ENCODE measurements around the gene ZNF75A. TPM values are rescaled to one million over a fixed set of nuclear protein-coding genes. Genes with fewer than 3 reads are reported as not detected.

The ZNF75A gene
- total RNA-seq, 1 donor from 2014 or later, result 27.0 TPM

- H3K36me3 Mint-ChIP-seq (ENCODE audit: low read depth, unreplicated experiment), result peaks cover 90% of the 10 kb centered on the region
- H3K27me3 Mint-ChIP-seq (ENCODE audit: unreplicated experiment), result peaks cover 8% of the 10 kb centered on the region
- DNase-seq (ENCODE audit: low spot score), result no peak
- H3K27ac Mint-ChIP-seq (ENCODE audit: unreplicated experiment), result no peak overlapping the region
- H3K9me3 Mint-ChIP-seq (ENCODE audit: unreplicated experiment), result peaks cover 49% of the 10 kb centered on the region
- no peaks in the 10 kb centered on the region for H3K4me1 Mint-ChIP-seq (ENCODE audit: unreplicated experiment)
- TF ChIP-seq, protein P1, sequence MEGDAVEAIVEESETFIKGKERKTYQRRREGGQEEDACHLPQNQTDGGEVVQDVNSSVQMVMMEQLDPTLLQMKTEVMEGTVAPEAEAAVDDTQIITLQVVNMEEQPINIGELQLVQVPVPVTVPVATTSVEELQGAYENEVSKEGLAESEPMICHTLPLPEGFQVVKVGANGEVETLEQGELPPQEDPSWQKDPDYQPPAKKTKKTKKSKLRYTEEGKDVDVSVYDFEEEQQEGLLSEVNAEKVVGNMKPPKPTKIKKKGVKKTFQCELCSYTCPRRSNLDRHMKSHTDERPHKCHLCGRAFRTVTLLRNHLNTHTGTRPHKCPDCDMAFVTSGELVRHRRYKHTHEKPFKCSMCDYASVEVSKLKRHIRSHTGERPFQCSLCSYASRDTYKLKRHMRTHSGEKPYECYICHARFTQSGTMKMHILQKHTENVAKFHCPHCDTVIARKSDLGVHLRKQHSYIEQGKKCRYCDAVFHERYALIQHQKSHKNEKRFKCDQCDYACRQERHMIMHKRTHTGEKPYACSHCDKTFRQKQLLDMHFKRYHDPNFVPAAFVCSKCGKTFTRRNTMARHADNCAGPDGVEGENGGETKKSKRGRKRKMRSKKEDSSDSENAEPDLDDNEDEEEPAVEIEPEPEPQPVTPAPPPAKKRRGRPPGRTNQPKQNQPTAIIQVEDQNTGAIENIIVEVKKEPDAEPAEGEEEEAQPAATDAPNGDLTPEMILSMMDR (IDR thresholded peaks at IDR 0.05; ENCODE audit: unreplicated experiment), result no peak
- peak overlapping the region; percentile 56 for H3K4me3 Mint-ChIP-seq (ENCODE audit: unreplicated experiment)
Measured at GRCh38 chr16:3311496-3311895, 6.2 kb downstream of the ZNF75A start.

GRCh38 chr16:3317315-3317999 is 12.2 kb downstream of the ZNF75A start:
- Mint-ChIP-seq H3K27ac (ENCODE audit: unreplicated experiment) (no peak overlapping the region), H3K36me3 (ENCODE audit: low read depth, unreplicated experiment) (peaks cover 76% of the 10 kb centered on the region), H3K4me3 (ENCODE audit: unreplicated experiment) (peak overlapping the region; percentile 82), H3K4me1 (ENCODE audit: unreplicated experiment) (no peaks in the 10 kb centered on the region), H3K9me3 (ENCODE audit: unreplicated experiment) (peaks cover 61% of the 10 kb centered on the region), H3K27me3 (ENCODE audit: unreplicated experiment) (peaks cover 11% of the 10 kb centered on the region)
- DNase-seq (ENCODE audit: low spot score), result no peak
- TF ChIP-seq, protein P1 (IDR thresholded peaks at IDR 0.05; ENCODE audit: unreplicated experiment), result no peak

DNA sequence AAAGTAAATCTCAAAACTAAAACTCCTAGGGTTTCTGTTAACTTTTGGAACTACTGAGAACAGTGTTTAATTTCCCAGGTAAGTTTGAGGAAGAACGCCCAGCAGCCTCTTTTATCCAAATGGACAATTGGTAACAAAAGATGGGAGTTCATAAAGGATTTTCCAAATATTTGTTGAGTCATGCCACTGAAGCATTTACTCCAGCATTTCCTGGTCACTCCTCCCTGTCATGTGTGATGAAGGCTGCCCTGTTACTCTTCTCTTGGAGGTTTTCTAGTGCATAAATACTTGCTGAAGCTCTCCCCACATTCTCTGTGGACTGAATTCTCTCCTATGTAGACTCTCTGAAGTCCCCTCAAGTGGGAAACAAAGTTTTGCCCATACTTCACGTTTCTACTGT is 16.5 kb downstream of the ZNF75A start:
- H3K4me1 Mint-ChIP-seq (ENCODE audit: unreplicated experiment), result no peaks in the 10 kb centered on the region
- no peak for DNase-seq (ENCODE audit: low spot score)
- H3K4me3 Mint-ChIP-seq (ENCODE audit: unreplicated experiment), result no peak overlapping the region
- peaks cover 5% of the 10 kb centered on the region for H3K27me3 Mint-ChIP-seq (ENCODE audit: unreplicated experiment)
- TF ChIP-seq, protein P1 (IDR thresholded peaks at IDR 0.05; ENCODE audit: unreplicated experiment), result no peak
- peaks cover 29% of the 10 kb centered on the region for H3K9me3 Mint-ChIP-seq (ENCODE audit: unreplicated experiment)
- H3K36me3 Mint-ChIP-seq (ENCODE audit: low read depth, unreplicated experiment), result peaks cover 35% of the 10 kb centered on the region
- H3K27ac Mint-ChIP-seq (ENCODE audit: unreplicated experiment), result no peak overlapping the region

DNA sequence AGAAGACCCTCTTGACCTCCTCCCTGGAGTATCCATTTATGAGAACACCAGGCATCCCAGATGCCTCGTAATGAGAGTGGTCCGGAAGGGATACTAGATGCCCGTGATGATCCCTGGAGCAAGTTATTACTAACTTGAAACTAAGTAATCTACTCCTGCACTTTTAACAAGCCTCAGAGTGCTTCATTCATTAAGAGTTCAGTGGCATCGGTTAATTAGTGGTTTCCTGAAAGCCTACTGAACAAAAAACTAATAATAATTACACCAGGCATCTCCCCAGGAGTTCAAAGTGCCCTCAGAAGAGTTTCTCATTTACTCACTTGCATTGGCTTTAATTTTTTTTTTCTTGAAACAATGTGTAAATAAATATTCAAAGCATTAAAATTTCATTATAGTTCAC is 22.2 kb downstream of the ZNF75A start:
- H3K9me3 Mint-ChIP-seq (ENCODE audit: unreplicated experiment), result no peaks in the 10 kb centered on the region
- H3K4me1 Mint-ChIP-seq (ENCODE audit: unreplicated experiment), result no peaks in the 10 kb centered on the region
- peaks cover 3% of the 10 kb centered on the region for H3K27me3 Mint-ChIP-seq (ENCODE audit: unreplicated experiment)
- H3K27ac Mint-ChIP-seq (ENCODE audit: unreplicated experiment), result no peak overlapping the region
- no peaks in the 10 kb centered on the region for H3K36me3 Mint-ChIP-seq (ENCODE audit: low read depth, unreplicated experiment)
- TF ChIP-seq, protein P1 (IDR thresholded peaks at IDR 0.05; ENCODE audit: unreplicated experiment), result no peak
- no peak overlapping the region for H3K4me3 Mint-ChIP-seq (ENCODE audit: unreplicated experiment)
- no peak for DNase-seq (ENCODE audit: low spot score)

DNA sequence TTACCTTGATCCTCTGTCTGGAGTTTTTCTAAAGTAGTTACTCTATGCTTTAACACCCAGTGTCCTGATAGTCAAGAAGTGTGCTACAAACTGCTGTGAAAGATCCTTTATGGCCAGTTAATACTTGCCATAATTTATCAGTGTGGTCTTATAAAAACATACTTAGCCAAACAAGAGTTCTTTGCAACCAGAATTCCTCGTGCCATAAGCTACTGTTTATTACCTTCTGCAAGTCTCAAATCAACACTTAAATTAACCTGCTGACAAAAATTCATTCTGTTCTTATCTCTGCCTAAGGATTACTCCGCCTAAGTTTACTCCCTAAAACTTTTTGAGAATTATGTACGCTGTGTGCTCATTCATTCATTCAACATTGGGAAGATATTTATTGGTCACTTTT is 22.8 kb downstream of the ZNF75A start:
- DNase-seq (ENCODE audit: low spot score), result no peak
- Mint-ChIP-seq H3K27me3 (ENCODE audit: unreplicated experiment) (peaks cover 3% of the 10 kb centered on the region), H3K4me1 (ENCODE audit: unreplicated experiment) (no peaks in the 10 kb centered on the region), H3K4me3 (ENCODE audit: unreplicated experiment) (no peak overlapping the region), H3K9me3 (ENCODE audit: unreplicated experiment) (no peaks in the 10 kb centered on the region), H3K27ac (ENCODE audit: unreplicated experiment) (no peak overlapping the region), H3K36me3 (ENCODE audit: low read depth, unreplicated experiment) (no peaks in the 10 kb centered on the region)
- TF ChIP-seq, protein P1 (IDR thresholded peaks at IDR 0.05; ENCODE audit: unreplicated experiment), result no peak
